Fibroblast of lung (primary cell): ENCODE measurements around the gene KRTAP10-5. TPM values are rescaled to one million over a fixed set of nuclear protein-coding genes. Genes with fewer than 3 reads are reported as not detected.

Experiments
- DNase-seq, 2 donors: peaks; one replicate each; pipeline versions ENCODE4 v3.0.0 to v3.0.0-alpha.2; 2010; ENCODE audit warnings: low read depth in 2 of 2
- H2AFZ ChIP-seq: 2 replicates; pipeline ENCODE4 v1.5.1; 2012; ENCODE audit warnings: low read length, control low read depth, inconsistent platforms
- H3K27ac ChIP-seq: 2 replicates; pipeline ENCODE4 v1.5.1; 2011; ENCODE audit warnings: low read length, control low read depth; ENCODE audit not compliant: insufficient read depth
- H3K27me3 ChIP-seq: 2 replicates; pipeline ENCODE4 v1.5.1; 2011; ENCODE audit warnings: mild to moderate bottlenecking, low read length; ENCODE audit not compliant: control insufficient read depth, insufficient read depth
- H3K36me3 ChIP-seq: 2 replicates; pipeline ENCODE4 v1.5.1; 2011; ENCODE audit warnings: low read length; ENCODE audit not compliant: control insufficient read depth, insufficient read depth
- H3K4me1 ChIP-seq: 2 replicates; pipeline ENCODE4 v1.5.1; 2011; ENCODE audit warnings: low read length; ENCODE audit not compliant: control insufficient read depth, insufficient read depth; ENCODE audit errors: extremely low read depth
- H3K4me2 ChIP-seq: 2 replicates; pipeline ENCODE4 v1.5.1; 2011; ENCODE audit warnings: low read length, control low read depth; ENCODE audit not compliant: insufficient read depth; ENCODE audit errors: extremely low read depth
- H3K4me3 ChIP-seq, 4 experiments: fragments of 200-600 bp in 1 of 4; sonication (generic) in 1 of 4; replicated peaks in 1 of 4; 2 replicates each; pipeline ENCODE4 v1.5.1; 2011 to 2016; ENCODE audit warnings: low read length in 4 of 4, low read depth in 3 of 4, mild to moderate bottlenecking in 3 of 4, control low read depth in 2 of 4, inconsistent platforms in 1 of 4, mixed read lengths in 1 of 4; ENCODE audit not compliant: insufficient read depth in 1 of 4; ENCODE audit errors: control extremely low read depth in 1 of 4
- H3K79me2 ChIP-seq: 2 replicates; pipeline ENCODE4 v1.5.1; 2012; ENCODE audit warnings: mild to moderate bottlenecking, low read length, inconsistent platforms; ENCODE audit not compliant: control insufficient read depth, insufficient read depth
- H3K9ac ChIP-seq: 2 replicates; pipeline ENCODE4 v1.5.1; 2011; ENCODE audit warnings: mild to moderate bottlenecking, low read length, control low read depth; ENCODE audit not compliant: insufficient read depth
- H3K9me3 ChIP-seq: 2 replicates; pipeline ENCODE4 v1.5.1; 2012; ENCODE audit warnings: low read depth, low read length; ENCODE audit not compliant: control insufficient read depth, insufficient read depth
- H4K20me1 ChIP-seq: 2 replicates; pipeline ENCODE4 v1.5.1; 2011; ENCODE audit warnings: low read length; ENCODE audit not compliant: control insufficient read depth, insufficient read depth; ENCODE audit errors: extremely low read depth
- CTCF ChIP-seq, 2 donors: IDR thresholded peaks in 1 of 2; conservative IDR thresholded peaks in 1 of 2; 1 replicate in 1 of 2; 2 replicates in 1 of 2; pipeline ENCODE4 v1.5.1; 2011 to 2012; ENCODE audit warnings: low read length in 2 of 2, control low read depth in 1 of 2, inconsistent platforms in 1 of 2, low read depth in 1 of 2, mild to moderate bottlenecking in 1 of 2
- EZH2 ChIP-seq: IDR thresholded peaks from 2 replicates; pipeline ENCODE4 v1.5.1; 2012; ENCODE audit warnings: low read length, control low read depth, mild to moderate bottlenecking; ENCODE audit errors: missing control alignments
- polyA plus RNA-seq, 2 donors: library from polyadenylated mRNA; depleted of rRNA in 1 of 2; stranded (reverse) in 1 of 2; unstranded in 1 of 2; fragments of >200 nt; gene quantifications; 2 replicates each; pipeline ENCODE4 v1.2.1, GENCODE V29; 2011 to 2012; ENCODE audit warnings: missing spikeins in 1 of 2
- total RNA-seq: library from RNA; depleted of rRNA; stranded (reverse); fragments of >200 nt; gene quantifications from 2 replicates; pipeline ENCODE4 v1.2.1, GENCODE V29; 2014

Gene KRTAP10-5
- total and polyA plus RNA-seq, 2 donors (not counting 1 experiment from before 2014, with no cell fraction given), result not detected

DNA sequence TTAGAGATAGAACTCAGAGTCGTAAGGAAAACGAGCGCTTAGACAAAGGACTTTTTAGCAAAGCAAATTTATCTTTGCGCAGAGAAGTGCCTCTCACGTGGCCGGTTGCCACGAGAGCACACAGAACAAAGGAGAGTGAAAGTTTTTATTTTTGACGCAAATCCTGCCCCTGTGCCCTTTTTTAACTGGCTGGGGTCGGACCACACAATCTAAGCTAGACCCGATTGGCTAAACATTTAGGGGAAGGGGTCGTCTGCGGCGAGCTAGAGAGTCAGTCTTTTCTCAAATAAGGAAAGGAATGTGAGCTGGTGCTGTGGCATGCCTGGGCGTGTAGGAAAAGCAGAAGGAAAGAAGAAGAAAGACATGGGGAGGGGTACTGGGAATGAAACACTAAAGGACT, 31.5 kb downstream of the KRTAP10-5 start:
- Histone ChIP-seq H3K9me3 (no peaks in the 10 kb centered on the region), H4K20me1 (no peaks in the 10 kb centered on the region), H3K4me1 (no peaks in the 10 kb centered on the region), H3K27ac (no peak overlapping the region), H2AFZ (no peak overlapping the region), H3K4me3 (no peak overlapping the region), H3K27me3 (no peaks in the 10 kb centered on the region), H3K36me3 (no peaks in the 10 kb centered on the region), H3K4me2 (no peak overlapping the region), H3K9ac (no peak overlapping the region), H3K79me2 (no peaks in the 10 kb centered on the region)
- peak in 1 of 2 donors; percentile 9 for DNase-seq
- TF ChIP-seq CTCF (conservative IDR thresholded peaks at IDR 0.05 in 1 of 2, IDR thresholded peaks at IDR 0.05 in 1 of 2; ENCODE audit: low read depth in 1 of 2, low read length in 2 of 2) (no peak), EZH2 (no peak)

DNA sequence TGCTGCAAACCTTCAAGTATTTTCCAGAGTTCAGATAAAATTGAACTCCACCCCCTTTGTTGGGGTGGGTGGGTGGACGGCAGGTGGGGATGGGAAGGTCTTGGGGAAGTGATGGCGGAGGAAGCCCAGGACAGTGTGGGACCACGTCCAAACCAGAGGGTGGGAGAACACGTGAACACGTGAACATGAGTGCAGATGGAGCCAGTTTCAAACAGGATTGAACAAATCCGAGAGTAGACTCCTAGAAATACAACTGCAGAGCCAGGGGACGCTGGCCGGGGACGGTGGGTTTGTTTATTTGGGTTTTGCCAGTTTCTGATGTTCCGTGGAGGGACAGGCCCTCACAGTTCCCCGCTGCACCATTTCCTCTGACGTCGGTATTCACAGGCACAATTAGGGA, 32.0 kb downstream of the KRTAP10-5 start:
- DNase-seq, result no peak
- H2AFZ ChIP-seq, result no peak overlapping the region
- H3K4me3 ChIP-seq, result no peak overlapping the region
- no peak overlapping the region for H3K4me2 ChIP-seq
- no peaks in the 10 kb centered on the region for H3K9me3 ChIP-seq
- no peak overlapping the region for H3K27ac ChIP-seq
- H3K27me3 ChIP-seq, result no peaks in the 10 kb centered on the region
- H3K9ac ChIP-seq, result no peak overlapping the region
- H4K20me1 ChIP-seq, result no peaks in the 10 kb centered on the region
- H3K79me2 ChIP-seq, result no peaks in the 10 kb centered on the region
- TF ChIP-seq EZH2 (no peak), CTCF (conservative IDR thresholded peaks at IDR 0.05 in 1 of 2, IDR thresholded peaks at IDR 0.05 in 1 of 2; ENCODE audit: low read depth in 1 of 2, low read length in 2 of 2) (no peak)
- no peaks in the 10 kb centered on the region for H3K36me3 ChIP-seq
- H3K4me1 ChIP-seq, result no peaks in the 10 kb centered on the region

DNA sequence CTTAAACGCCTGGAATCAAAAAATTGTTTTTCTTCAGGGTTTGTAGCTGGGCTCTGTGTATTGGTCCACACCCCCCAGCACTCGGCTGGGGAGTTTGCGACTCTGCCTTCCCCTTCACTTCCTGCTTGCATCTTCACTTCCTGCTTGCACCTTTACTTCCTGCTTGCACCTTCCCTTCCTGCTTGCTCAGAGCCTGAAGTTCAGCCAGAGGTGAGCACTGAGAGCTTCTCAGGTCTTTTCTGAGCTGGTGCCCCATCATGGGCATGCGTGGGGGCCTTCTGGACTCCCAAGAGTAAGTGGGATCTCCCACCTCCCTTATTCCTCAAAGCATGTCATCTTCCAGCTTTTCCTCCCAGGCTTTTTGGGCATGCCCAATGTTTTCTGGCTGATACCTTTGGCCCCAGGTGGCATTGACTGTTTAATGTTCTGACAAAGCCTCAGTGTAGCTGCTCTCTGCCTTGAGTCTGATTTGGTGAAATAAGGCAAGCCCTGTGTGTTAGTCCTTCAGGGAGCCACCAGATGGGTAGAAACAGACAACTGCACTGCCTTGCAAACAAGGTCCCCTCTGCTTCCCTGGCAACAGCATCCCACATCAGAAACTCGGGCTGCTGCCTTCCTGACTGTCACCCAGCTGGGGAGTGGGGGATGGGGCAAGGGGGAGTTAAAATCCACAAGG, 32.6 kb downstream of the KRTAP10-5 start:
- no peak for DNase-seq
- Histone ChIP-seq H3K4me2 (no peak overlapping the region), H2AFZ (no peak overlapping the region), H3K79me2 (no peaks in the 10 kb centered on the region), H4K20me1 (no peaks in the 10 kb centered on the region), H3K27ac (no peak overlapping the region), H3K9ac (no peak overlapping the region), H3K4me1 (no peaks in the 10 kb centered on the region), H3K9me3 (no peaks in the 10 kb centered on the region), H3K4me3 (no peak overlapping the region), H3K36me3 (no peaks in the 10 kb centered on the region), H3K27me3 (no peaks in the 10 kb centered on the region)
- no peak for TF ChIP-seq CTCF (conservative IDR thresholded peaks at IDR 0.05 in 1 of 2, IDR thresholded peaks at IDR 0.05 in 1 of 2; ENCODE audit: low read depth in 1 of 2, low read length in 2 of 2)
- no peak for TF ChIP-seq EZH2
